GM19455 (cell line): Measurements from ENCODE around the gene DEFB118.
"Not testable (repeated sequence)": the region's sequence is repeated elsewhere in the genome, so short reads cannot be mapped to it uniquely, and the experiment has no call there.

Source experiments
- ATAC-seq: cut with Tn5 transposase; IDR thresholded peaks from one replicate; pipeline ENCODE4 v1.9.1; 2021; ENCODE audit not compliant: unreplicated experiment

DEFB118 gene, protein sequence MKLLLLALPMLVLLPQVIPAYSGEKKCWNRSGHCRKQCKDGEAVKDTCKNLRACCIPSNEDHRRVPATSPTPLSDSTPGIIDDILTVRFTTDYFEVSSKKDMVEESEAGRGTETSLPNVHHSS

GRCh38 chr20:31368301-31368700, at the start of gene DEFB118:
DEFB118 (plus strand) TSS chr20:31368601; CDS start chr20:31368651, 50 bp downstream.
- ATAC-seq, result no peak

GRCh38 chr20:31322504-31322903, 45.9 kb upstream of the DEFB118 start:
- ATAC-seq, result no peak

DNA sequence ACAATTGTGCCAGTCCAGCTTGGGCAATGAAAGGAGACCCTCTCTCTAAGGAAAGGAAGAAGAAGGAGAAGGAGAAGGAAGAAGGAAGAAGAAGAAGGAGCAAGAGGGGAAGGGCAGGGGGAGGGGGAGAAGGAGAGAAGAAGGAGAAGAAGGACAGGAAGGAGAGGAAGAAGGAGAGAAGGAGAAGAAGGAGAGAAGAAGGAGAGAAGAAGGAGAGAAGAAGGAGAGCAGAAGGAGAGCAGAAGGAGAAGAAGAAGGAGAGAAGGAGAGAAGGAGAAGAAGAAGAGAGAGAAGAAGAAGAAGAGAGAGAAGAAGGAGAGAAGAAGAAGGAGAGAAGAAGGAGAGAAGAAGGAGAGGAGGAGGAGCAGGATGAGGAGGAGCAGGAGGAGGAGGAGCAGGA, 37.5 kb upstream of the DEFB118 start:
- no peak for ATAC-seq

DNA sequence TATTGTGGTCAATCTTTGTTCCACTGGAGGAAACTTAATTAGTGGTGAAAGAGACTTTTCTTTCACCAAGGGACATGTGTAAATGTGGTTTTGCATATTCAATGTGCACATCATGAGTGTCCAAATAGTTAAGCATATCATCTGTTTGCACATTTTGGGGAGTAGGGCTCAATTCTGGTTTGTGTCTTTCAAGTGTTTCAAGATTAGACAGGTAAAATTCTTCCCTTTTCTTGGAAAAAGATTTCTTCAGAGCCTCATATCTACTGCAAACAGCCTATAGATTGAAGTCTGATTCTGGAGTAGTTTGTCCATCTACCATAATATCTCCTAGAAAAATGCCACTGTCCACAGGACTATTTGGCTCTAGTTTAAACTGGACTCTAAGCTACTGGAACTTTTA, 26.9 kb upstream of the DEFB118 start:
- ATAC-seq, result no peak

DNA sequence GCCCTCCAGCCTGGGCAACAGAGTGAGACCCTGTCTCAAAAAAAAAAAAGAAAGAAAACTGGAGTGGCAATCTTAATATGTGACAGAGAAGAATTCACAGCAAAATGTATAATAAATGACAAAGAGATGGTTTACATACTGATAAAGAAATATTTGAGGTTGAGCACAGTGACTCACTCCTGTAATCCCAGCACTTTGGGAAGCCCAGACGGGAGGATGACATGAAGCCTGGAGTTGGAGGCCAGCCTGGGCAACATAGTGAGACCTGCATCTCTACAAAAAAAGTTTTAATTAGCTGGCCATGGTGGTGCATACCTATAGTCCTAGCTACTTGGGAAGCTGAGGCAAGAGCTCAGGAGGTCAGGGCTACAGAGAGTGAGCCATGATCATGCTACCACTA, 12.4 kb upstream of the DEFB118 start:
- no peak for ATAC-seq

DNA sequence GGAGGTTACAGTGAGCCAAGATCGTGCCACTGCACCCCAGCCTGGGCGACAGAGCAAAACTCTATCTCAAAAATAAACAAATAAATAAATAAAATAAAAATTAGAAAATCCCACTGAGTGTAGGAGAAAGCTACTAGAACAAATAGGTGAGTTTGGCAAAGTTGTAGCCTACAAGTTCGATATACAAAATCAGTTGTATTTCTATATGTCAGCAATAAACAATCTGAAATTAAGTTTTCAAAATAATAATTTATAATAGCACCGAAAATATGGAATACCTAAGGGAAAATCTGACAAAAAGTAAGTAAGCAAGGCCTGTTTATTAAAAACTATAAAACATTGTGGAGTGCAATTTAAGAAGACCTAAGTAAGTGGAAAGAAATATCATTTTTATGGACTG, 5.1 kb upstream of the DEFB118 start:
- ATAC-seq, result no peak

DNA sequence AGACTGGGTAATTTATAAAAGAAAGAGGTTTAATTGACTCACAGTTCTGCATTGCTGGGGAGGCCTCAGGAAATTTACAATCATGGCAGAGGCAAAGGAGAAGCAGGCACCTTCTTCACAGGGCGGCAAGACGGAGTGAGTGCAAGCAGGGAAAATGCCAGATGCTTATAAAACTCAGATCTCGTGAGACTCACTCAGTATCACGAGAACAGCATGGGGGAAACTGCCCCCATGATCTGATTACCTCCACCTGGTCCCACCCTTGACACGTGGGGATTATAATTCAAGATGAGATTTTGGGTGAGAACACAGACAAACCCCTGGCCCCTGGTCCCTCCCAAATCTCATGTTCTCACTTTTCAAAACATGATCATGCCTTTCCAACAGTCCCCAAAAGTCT, 4.1 kb upstream of the DEFB118 start:
- not testable (repeated sequence) for ATAC-seq

GRCh38 chr20:31374346-31374745, 5.9 kb downstream of the DEFB118 start:
- no peak for ATAC-seq

- ATAC-seq, result no peak
Measured at GRCh38 chr20:31390490-31390889, 22.1 kb downstream of the DEFB118 start, which contains the start of gene DEFB119. DEFB119 (minus strand) TSS chr20:31390590; CDS start chr20:31390483, 107 bp downstream.

DNA sequence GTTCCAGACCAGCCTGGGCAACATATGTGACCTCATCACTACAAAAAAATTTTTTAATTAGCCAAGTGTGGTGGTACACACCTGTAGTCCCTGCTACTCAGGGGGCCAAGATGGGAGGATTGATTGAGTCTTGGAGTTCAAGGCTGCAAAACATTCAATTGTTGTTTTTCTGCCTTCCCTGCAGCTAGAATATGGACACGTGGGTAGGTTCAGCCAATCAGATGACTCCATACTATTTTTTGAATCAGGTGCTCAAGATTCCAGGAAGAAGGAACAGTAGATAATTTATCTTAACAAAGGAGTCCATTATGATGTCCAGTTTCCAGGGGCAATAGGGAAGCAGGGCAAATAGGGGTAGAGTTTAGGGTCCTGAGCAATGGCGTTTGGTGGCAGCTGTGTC, 24.4 kb downstream of the DEFB118 start:
- no peak for ATAC-seq

GRCh38 chr20:31394900-31395299, 26.5 kb downstream of the DEFB118 start:
- no peak for ATAC-seq

DNA sequence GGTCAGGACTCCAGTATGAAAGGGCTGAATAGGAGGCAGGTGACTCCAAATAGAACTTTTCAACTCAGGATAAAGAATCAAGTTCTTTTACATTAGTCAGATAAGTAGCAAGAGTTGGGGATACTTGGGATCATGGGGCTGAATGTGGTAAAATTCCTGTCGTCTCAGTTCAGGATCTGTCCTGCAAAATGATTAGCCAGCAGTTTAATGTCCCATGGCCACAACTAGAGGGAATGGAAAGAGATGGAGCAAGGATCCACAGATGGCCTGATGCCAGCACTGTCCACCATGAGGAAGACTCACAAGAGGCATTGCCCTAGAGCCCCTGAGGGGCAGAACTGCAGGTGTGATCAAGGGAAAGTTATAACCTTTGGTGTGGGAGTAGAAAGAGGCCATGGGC, 35.5 kb downstream of the DEFB118 start:
- ATAC-seq, result no peak

- ATAC-seq, result no peak
Measured at GRCh38 chr20:31406115-31406514, 37.7 kb downstream of the DEFB118 start, which contains the start of gene DEFB121. DEFB121 (minus strand) TSS chr20:31406215; CDS start chr20:31406152, 63 bp downstream.

DNA sequence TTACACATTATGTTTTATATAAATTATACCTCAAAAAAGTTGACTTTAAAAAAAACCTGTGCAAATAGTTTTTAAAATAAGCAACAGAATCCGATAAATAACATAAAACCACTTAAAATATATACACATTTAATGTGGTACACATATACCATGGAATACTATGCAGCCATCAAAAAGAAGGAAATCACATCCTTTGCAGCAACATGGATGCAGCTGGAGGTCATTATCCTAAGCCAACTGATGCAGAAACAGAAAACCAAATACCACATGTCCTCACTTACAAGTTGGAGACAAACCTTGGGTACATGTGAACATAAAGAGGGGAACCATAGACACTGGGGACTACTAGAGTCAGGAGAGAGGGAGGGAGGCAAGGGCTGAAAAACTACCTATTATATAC, 41.6 kb downstream of the DEFB118 start:
- ATAC-seq, result no peak

DNA sequence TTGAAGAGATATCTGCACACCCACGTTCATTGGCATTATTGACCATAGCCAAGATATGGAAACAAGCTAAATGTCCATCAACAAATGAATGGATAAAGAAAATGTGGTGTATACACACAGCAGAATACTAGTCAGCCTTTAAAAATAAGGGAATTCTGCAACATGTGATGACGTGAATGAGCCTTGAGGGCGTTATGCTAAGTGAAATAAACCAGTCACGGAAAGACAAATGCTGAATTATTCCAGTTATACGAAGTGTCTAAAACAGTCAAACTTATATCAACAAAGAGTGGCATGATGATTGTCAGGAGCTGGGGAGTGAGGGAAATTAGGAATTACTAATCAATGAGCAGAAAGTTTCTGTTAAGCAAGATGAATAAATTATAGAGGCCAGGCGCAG, 46.0 kb downstream of the DEFB118 start:
- ATAC-seq, result no peak

GRCh38 chr20:31415653-31416052, 47.3 kb downstream of the DEFB118 start:
- ATAC-seq, result no peak

DNA sequence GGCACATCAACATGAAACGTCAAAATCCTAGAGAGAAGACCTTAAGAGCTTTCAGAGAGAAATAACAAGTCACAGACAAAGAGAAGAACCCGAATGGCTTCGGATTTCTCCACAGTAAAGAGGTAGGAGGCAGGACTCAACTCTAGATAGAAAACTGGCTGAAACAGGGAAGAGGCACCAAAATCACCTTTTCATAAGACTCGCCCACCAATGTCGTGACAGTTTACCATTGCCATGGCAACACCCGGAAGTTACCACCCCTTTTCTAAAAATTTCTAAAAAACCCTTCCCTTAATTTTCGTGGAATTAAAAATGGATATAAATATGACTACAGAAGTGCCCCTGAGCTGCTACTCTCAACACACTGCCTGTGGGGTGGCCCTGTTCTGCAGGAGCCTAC, 49.9 kb downstream of the DEFB118 start:
- no peak for ATAC-seq
